Chondrocyte (in vitro differentiated cells): Measurements from ENCODE around the gene FANCM. TPM values are rescaled to one million over a fixed set of nuclear protein-coding genes. Genes with fewer than 3 reads are reported as not detected.

ENCODE experiments used
- DNase-seq: peaks from one replicate; pipeline ENCODE4 v3.0.0; 2021; ENCODE audit warnings: mixed read lengths, low spot score
- H3K27ac Mint-ChIP-seq: one replicate; pipeline ENCODE4 v1.8.0; 2021; ENCODE audit warnings: mild to moderate bottlenecking, moderate library complexity, mixed read lengths; ENCODE audit not compliant: unreplicated experiment
- H3K27me3 Mint-ChIP-seq: 2 replicates; pipeline ENCODE4 v1.8.0; 2021; ENCODE audit warnings: low read depth, mixed read lengths
- H3K36me3 Mint-ChIP-seq: 2 replicates; pipeline ENCODE4 v1.8.0; 2021; ENCODE audit warnings: low read depth, mixed read lengths
- H3K4me1 Mint-ChIP-seq: 2 replicates; pipeline ENCODE4 v1.8.0; 2021; ENCODE audit warnings: low read depth, mild to moderate bottlenecking, mixed read lengths
- H3K4me3 Mint-ChIP-seq: one replicate; pipeline ENCODE4 v1.8.0; 2021; ENCODE audit warnings: mild to moderate bottlenecking, moderate library complexity, mixed read lengths; ENCODE audit not compliant: unreplicated experiment
- H3K9me3 Mint-ChIP-seq: 2 replicates; pipeline ENCODE4 v1.8.0; 2021; ENCODE audit warnings: low read depth, mixed read lengths
- total RNA-seq: library from RNA; stranded (reverse); gene quantifications from 3 replicates; pipeline ENCODE4 v1.2.1, GENCODE V29; 2021
- TF ChIP-seq, protein P1 (sequence below): fragments of 200-600 bp; sonication (generic); IDR thresholded peaks from 2 replicates; pipeline ENCODE4 v1.5.0; 2021; ENCODE audit warnings: antibody characterized with exemption, mild to moderate bottlenecking, moderate library complexity

Gene FANCM
- total RNA-seq, 1 donor from 2014 or later = 4.0 TPM

DNA sequence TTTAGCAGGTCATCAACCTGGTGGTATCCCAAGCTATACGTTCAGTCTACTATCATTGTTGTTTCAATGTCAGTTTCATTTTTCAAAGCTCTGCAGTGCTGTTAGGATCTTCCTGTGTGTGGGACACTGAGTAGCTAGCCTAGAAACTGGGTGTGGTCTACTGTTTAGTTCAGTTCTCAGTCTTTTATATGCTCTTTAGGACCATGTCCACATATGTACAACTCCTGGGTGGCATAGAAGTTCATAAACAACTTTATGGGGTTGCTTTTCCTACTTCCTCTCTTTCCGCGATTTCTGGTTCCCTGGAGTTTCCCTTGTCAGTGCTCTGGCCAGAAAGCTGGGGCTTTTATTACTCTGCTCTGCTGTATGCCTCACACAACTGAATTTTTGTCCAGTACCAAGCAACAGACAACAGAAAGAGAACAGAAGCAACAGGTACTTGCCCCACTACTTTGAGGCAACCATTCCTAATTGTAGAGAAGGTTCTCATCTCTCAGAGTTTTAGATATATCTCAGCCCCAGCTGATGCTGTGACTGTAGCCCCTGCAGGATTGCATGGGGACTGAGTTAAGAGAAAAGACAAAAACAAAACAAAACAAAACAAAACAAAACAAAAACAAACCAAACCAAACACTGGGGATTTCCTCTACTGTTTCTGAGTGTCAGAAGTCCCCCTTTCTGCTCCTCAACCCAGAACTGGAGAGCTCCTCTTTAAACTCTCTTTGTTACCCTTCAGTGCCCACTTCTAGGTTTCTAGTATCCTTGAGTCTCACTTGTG is 86.9 kb downstream of the FANCM start:
- DNase-seq = no peak
- Mint-ChIP-seq H3K27ac (peak overlapping the region; percentile 6), H3K9me3 (no peaks in the 10 kb centered on the region), H3K4me3 (no peak overlapping the region), H3K36me3 (peaks cover 29% of the 10 kb centered on the region), H3K4me1 (no peaks in the 10 kb centered on the region), H3K27me3 (no peaks in the 10 kb centered on the region)
- TF ChIP-seq, protein P1, sequence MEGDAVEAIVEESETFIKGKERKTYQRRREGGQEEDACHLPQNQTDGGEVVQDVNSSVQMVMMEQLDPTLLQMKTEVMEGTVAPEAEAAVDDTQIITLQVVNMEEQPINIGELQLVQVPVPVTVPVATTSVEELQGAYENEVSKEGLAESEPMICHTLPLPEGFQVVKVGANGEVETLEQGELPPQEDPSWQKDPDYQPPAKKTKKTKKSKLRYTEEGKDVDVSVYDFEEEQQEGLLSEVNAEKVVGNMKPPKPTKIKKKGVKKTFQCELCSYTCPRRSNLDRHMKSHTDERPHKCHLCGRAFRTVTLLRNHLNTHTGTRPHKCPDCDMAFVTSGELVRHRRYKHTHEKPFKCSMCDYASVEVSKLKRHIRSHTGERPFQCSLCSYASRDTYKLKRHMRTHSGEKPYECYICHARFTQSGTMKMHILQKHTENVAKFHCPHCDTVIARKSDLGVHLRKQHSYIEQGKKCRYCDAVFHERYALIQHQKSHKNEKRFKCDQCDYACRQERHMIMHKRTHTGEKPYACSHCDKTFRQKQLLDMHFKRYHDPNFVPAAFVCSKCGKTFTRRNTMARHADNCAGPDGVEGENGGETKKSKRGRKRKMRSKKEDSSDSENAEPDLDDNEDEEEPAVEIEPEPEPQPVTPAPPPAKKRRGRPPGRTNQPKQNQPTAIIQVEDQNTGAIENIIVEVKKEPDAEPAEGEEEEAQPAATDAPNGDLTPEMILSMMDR = no peak

- TF ChIP-seq, protein P1 = no peak
- no peak overlapping the region for H3K27ac Mint-ChIP-seq
- no peaks in the 10 kb centered on the region for H3K27me3 Mint-ChIP-seq
- H3K4me3 Mint-ChIP-seq = no peak overlapping the region
- H3K36me3 Mint-ChIP-seq = peaks cover 28% of the 10 kb centered on the region
- no peak for DNase-seq
- no peaks in the 10 kb centered on the region for H3K4me1 Mint-ChIP-seq
- no peaks in the 10 kb centered on the region for H3K9me3 Mint-ChIP-seq
Measured at GRCh38 chr14:45227566-45227965, 91.8 kb downstream of the FANCM start.

- Mint-ChIP-seq H3K27me3 (no peaks in the 10 kb centered on the region), H3K4me3 (no peak overlapping the region), H3K9me3 (no peaks in the 10 kb centered on the region), H3K27ac (no peak overlapping the region), H3K4me1 (no peaks in the 10 kb centered on the region), H3K36me3 (peaks cover 10% of the 10 kb centered on the region)
- no peak for DNase-seq
- TF ChIP-seq, protein P1 = no peak
Measured at GRCh38 chr14:45238988-45239387, 103.3 kb downstream of the FANCM start.

- no peaks in the 10 kb centered on the region for H3K27me3 Mint-ChIP-seq
- no peak for DNase-seq
- TF ChIP-seq, protein P1 = no peak
- no peak overlapping the region for H3K27ac Mint-ChIP-seq
- peaks cover 4% of the 10 kb centered on the region for H3K36me3 Mint-ChIP-seq
- no peaks in the 10 kb centered on the region for H3K4me1 Mint-ChIP-seq
- no peak overlapping the region for H3K4me3 Mint-ChIP-seq
- H3K9me3 Mint-ChIP-seq = no peaks in the 10 kb centered on the region
Measured at GRCh38 chr14:45242706-45243105, 107.0 kb downstream of the FANCM start.

- no peaks in the 10 kb centered on the region for H3K36me3 Mint-ChIP-seq
- H3K27me3 Mint-ChIP-seq = no peaks in the 10 kb centered on the region
- H3K9me3 Mint-ChIP-seq = no peaks in the 10 kb centered on the region
Measured at GRCh38 chr14:45246151-45246550, 110.4 kb downstream of the FANCM start.

More at GRCh38 chr14:45246151-45246550, 110.4 kb downstream of the FANCM start:
- Mint-ChIP-seq H3K4me3 (no peak overlapping the region), H3K4me1 (peaks cover 9% of the 10 kb centered on the region), H3K27ac (no peak overlapping the region)
- TF ChIP-seq, protein P1 = no peak
- no peak for DNase-seq
